HCT116 (cell line): ENCODE data around the gene ANGPT4. TPM values are rescaled to one million over a fixed set of nuclear protein-coding genes. Genes with fewer than 3 reads are reported as not detected.

ENCODE experiments used
- ATAC-seq: fragments of 200-7000 bp; cut with Tn5 transposase; 2 replicates; pipeline ENCODE4 v1.9.1; 2020; ENCODE audit warnings: mild to moderate bottlenecking, moderate library complexity
- BruUV-seq: library from RNA; stranded (reverse); fragments of 400-500 nt; replicated peaks from 2 replicates; lab custom pipeline; 2021; lab: Mats Ljungman, UMichigan
- CTCF ChIA-PET: fragments of 300-600 bp; sonication (Branson Sonifier 250); formaldehyde crosslinking; loops from one replicate; lab custom pipeline; 2021; ENCODE audit warnings: antibody characterized with exemption; lab: Charles Lee
- POLR2A ChIA-PET: fragments of 300-600, 350-600 bp; sonication (Branson Sonifier 250); formaldehyde crosslinking; loops from one replicate; lab custom pipeline; 2021; ENCODE audit warnings: antibody characterized with exemption; lab: Charles Lee
- RAD21 ChIA-PET, 2 experiments: fragments of 300-600 bp; sonication (Branson Sonifier 250); formaldehyde crosslinking; loops; one replicate each; lab custom pipeline; 2023; ENCODE audit warnings: low total read pairs in 2 of 2; ENCODE audit not compliant: uncharacterized antibody in 2 of 2, unreplicated experiment in 2 of 2, low non-redundant PET in 1 of 2; lab: Charles Lee
- DNase-seq: peaks from one replicate; pipeline ENCODE4 v3.0.0-alpha.2; 2010; ENCODE audit warnings: low read depth, low spot score
- H2AFZ ChIP-seq: fragments of 200-600 bp; shearing (Covaris generic), sonication (generic); 2 replicates; pipeline ENCODE4 v1.6.1; 2017; ENCODE audit warnings: low read depth, mixed run types, mixed read lengths, antibody characterized with exemption, low read length; ENCODE audit not compliant: poor library complexity, severe bottlenecking
- H3K27ac ChIP-seq: 2 replicates; pipeline ENCODE4 v1.5.1; 2012; ENCODE audit warnings: low read depth, low read length
- H3K27me3 ChIP-seq: fragments of 200-600 bp; sonication (generic); 2 replicates; pipeline ENCODE4 v1.6.1; 2016; ENCODE audit warnings: mixed run types, low read length, mixed read lengths; ENCODE audit not compliant: insufficient read depth
- H3K36me3 ChIP-seq, 2 experiments: fragments of 200-500 bp in 1 of 2; fragments of 200-600 bp in 1 of 2; sonication (Bioruptor generic) in 1 of 2; sonication (generic) in 1 of 2; 2 replicates each; pipeline versions ENCODE4 v1.5.1 to v1.6.1; 2014 to 2016; ENCODE audit warnings: low read length in 2 of 2, inconsistent platforms in 1 of 2, mixed read lengths in 1 of 2, mixed run types in 1 of 2; ENCODE audit not compliant: insufficient read depth in 2 of 2, control insufficient read depth in 1 of 2
- H3K4me1 ChIP-seq, 2 experiments: fragments of 200-600 bp in 1 of 2; sonication (generic) in 1 of 2; 2 replicates each; pipeline versions ENCODE4 v1.5.1 to v1.6.1; 2012 to 2017; ENCODE audit warnings: low read length in 2 of 2, inconsistent platforms in 1 of 2, mild to moderate bottlenecking in 1 of 2, mixed read lengths in 1 of 2, mixed run types in 1 of 2, moderate library complexity in 1 of 2; ENCODE audit not compliant: insufficient read depth in 2 of 2, control insufficient read depth in 1 of 2
- H3K4me2 ChIP-seq: fragments of 200-600 bp; sonication (generic); 2 replicates; pipeline ENCODE4 v1.6.1; 2017; ENCODE audit warnings: mixed run types, low read length, mixed read lengths
- H3K4me3 ChIP-seq, 2 experiments: fragments of 200-600 bp in 1 of 2; sonication (generic) in 1 of 2; replicated peaks in 1 of 2; 2 replicates each; pipeline ENCODE4 v1.5.1; 2011 to 2016; ENCODE audit warnings: low read length in 2 of 2, control low read depth in 1 of 2, low read depth in 1 of 2, mild to moderate bottlenecking in 1 of 2, mixed read lengths in 1 of 2, mixed run types in 1 of 2
- H3K79me2 ChIP-seq: fragments of 200-600 bp; sonication (generic); 2 replicates; pipeline ENCODE4 v1.6.1; 2017; ENCODE audit warnings: mild to moderate bottlenecking, mixed run types, low read length, moderate library complexity, mixed read lengths; ENCODE audit not compliant: insufficient read depth
- H3K9ac ChIP-seq: fragments of 200-600 bp; sonication (generic); 2 replicates; pipeline ENCODE4 v1.6.1; 2016; ENCODE audit warnings: low read length, mixed read lengths
- H3K9me2 ChIP-seq: fragments of 200-600 bp; sonication (generic), shearing (Covaris generic); 2 replicates; pipeline ENCODE4 v1.6.1; 2017; ENCODE audit warnings: mixed run types, mild to moderate bottlenecking, moderate library complexity; ENCODE audit not compliant: insufficient read depth
- H3K9me3 ChIP-seq, 2 experiments: fragments of 200-500 bp in 1 of 2; fragments of 200-600 bp in 1 of 2; sonication (Bioruptor generic) in 1 of 2; sonication (generic) in 1 of 2; 2 replicates each; pipeline ENCODE4 v1.6.1; 2014 to 2017; ENCODE audit warnings: low read length in 2 of 2, mixed read lengths in 2 of 2, inconsistent platforms in 1 of 2, low read depth in 1 of 2, mild to moderate bottlenecking in 1 of 2, mixed run types in 1 of 2, moderate library complexity in 1 of 2; ENCODE audit not compliant: control insufficient read depth in 1 of 2, insufficient read depth in 1 of 2
- H4K20me1 ChIP-seq: fragments of 200-600 bp; sonication (generic), shearing (Covaris generic); 2 replicates; pipeline ENCODE4 v1.6.1; 2017; ENCODE audit warnings: mixed run types, mild to moderate bottlenecking, moderate library complexity; ENCODE audit not compliant: insufficient read depth
- CBX3 ChIP-seq: IDR thresholded peaks from 2 replicates; pipeline ENCODE4 v1.6.1; 2012; ENCODE audit warnings: low read depth
- CTCF ChIP-seq, 3 experiments: fragments of 200-600 bp in 1 of 3; sonication (generic) in 1 of 3; IDR thresholded peaks in 2 of 3; conservative IDR thresholded peaks in 1 of 3; 2 replicates each; pipeline ENCODE4 v1.5.1; 2012 to 2017; ENCODE audit warnings: low read depth in 2 of 3, low read length in 2 of 3, antibody characterized with exemption in 1 of 3, borderline replicate concordance in 1 of 3, control low read depth in 1 of 3, mild to moderate bottlenecking in 1 of 3, mixed read lengths in 1 of 3, mixed run types in 1 of 3, moderate library complexity in 1 of 3; ENCODE audit not compliant: insufficient read depth in 1 of 3
- ELF1 ChIP-seq: IDR thresholded peaks from 2 replicates; pipeline ENCODE4 v1.6.1; 2012; ENCODE audit warnings: low read depth, borderline replicate concordance
- EZH2 ChIP-seq: fragments of 200-600 bp; sonication (generic); IDR thresholded peaks from 2 replicates; pipeline ENCODE4 v1.6.1; 2017; ENCODE audit warnings: antibody characterized with exemption, mixed run types
- EZH2phosphoT487 ChIP-seq: fragments of 200-600 bp; IDR thresholded peaks from 2 replicates; pipeline ENCODE4 v1.6.1; 2018; ENCODE audit warnings: antibody characterized with exemption, borderline replicate concordance
- FOSL1 ChIP-seq: IDR thresholded peaks from 2 replicates; pipeline ENCODE4 v1.6.1; 2012; ENCODE audit warnings: low read depth
- JUND ChIP-seq: IDR thresholded peaks from 2 replicates; pipeline ENCODE4 v1.6.1; 2012
- REST ChIP-seq: IDR thresholded peaks from 2 replicates; pipeline ENCODE4 v1.6.1; 2012; ENCODE audit warnings: low read depth
- SIN3A ChIP-seq: IDR thresholded peaks from 2 replicates; pipeline ENCODE4 v1.6.1; 2012; ENCODE audit warnings: low read depth
- SRF ChIP-seq: IDR thresholded peaks from 2 replicates; pipeline ENCODE4 v1.6.1; 2012; ENCODE audit warnings: low read depth
- TCF7L2 ChIP-seq: IDR thresholded peaks from 2 replicates; pipeline ENCODE4 v1.7.0; 2011; ENCODE audit warnings: borderline replicate concordance, inconsistent platforms; ENCODE audit not compliant: insufficient read depth, insufficient read length; ENCODE audit errors: extremely low read depth
- YY1 ChIP-seq: IDR thresholded peaks from 2 replicates; pipeline ENCODE4 v1.6.1; 2011; ENCODE audit warnings: low read length, low read depth, moderate library complexity, mild to moderate bottlenecking; ENCODE audit not compliant: insufficient replicate concordance; ENCODE audit errors: extremely low read depth
- ZFX ChIP-seq: fragments of 450-650 bp; IDR thresholded peaks from 2 replicates; pipeline ENCODE4 v1.6.1; 2017
- ZNF274 ChIP-seq: fragments of 200-500 bp; sonication (Bioruptor generic); IDR thresholded peaks from 2 replicates; pipeline ENCODE4 v1.6.1; 2014; ENCODE audit warnings: mild to moderate bottlenecking, low read depth, low read length, inconsistent platforms
- intact Hi-C: fragments of 100-400 bp; cut with micrococcal nuclease; formaldehyde crosslinking; loops from 2 replicates; pipeline ENCODE4 v1.10.0; 2022
- total RNA-seq: library from RNA; stranded (reverse); gene quantifications from one replicate; pipeline ENCODE4 v1.2.1, GENCODE V29; 2021; ENCODE audit not compliant: unreplicated experiment

Gene ANGPT4
- total RNA-seq, 1 experiment from 2014 or later = not detected

- Histone ChIP-seq H2AFZ (no peak overlapping the region), H3K4me1 (no peaks in the 10 kb centered on the region), H3K4me2 (no peak overlapping the region), H3K9ac (no peak overlapping the region), H3K27ac (no peak overlapping the region), H3K4me3 (no peak overlapping the region), H3K36me3 (no peaks in the 10 kb centered on the region), H3K27me3 (no peaks in the 10 kb centered on the region), H3K79me2 (no peaks in the 10 kb centered on the region), H3K9me2 (no peaks in the 10 kb centered on the region), H3K9me3 (no peaks in the 10 kb centered on the region), H4K20me1 (no peaks in the 10 kb centered on the region)
- CTCF ChIA-PET = interaction anchor here (0.9 kb wide), 1 partner anchor 8 kb away, joined by 3 read pairs; the partner anchor contains the start of gene FAM110A
- ATAC-seq = no peak
- TF ChIP-seq EZH2 (no peak), TCF7L2 (no peak), EZH2phosphoT487 (no peak), ELF1 (no peak)
- RAD21 ChIA-PET = no interaction called here
- intact Hi-C loops = no loop called here
- BruUV-seq = no TSS peak
- POLR2A ChIA-PET = interaction anchor here (0.7 kb wide), 1 partner anchor 8 kb away, joined by 3 read pairs; the partner anchor contains the start of gene FAM110A
- no peak for DNase-seq
Observed at GRCh38 chr20:824916-825315, 91.2 kb downstream of the ANGPT4 start.

GRCh38 chr20:824490-824889, 91.6 kb downstream of the ANGPT4 start:
- ChIA-PET CTCF (interaction anchor here (0.9 kb wide), 1 partner anchor 9 kb away, joined by 3 read pairs; the partner anchor contains the start of gene FAM110A), POLR2A (interaction anchor here (0.7 kb wide), 1 partner anchor 9 kb away, joined by 3 read pairs; the partner anchor contains the start of gene FAM110A)

More at GRCh38 chr20:824490-824889, 91.6 kb downstream of the ANGPT4 start:
- Histone ChIP-seq H2AFZ (no peak overlapping the region), H3K79me2 (no peaks in the 10 kb centered on the region), H3K4me3 (no peak overlapping the region), H3K9me2 (no peaks in the 10 kb centered on the region), H3K36me3 (no peaks in the 10 kb centered on the region), H3K9ac (no peak overlapping the region), H3K27ac (no peak overlapping the region), H3K4me1 (no peaks in the 10 kb centered on the region), H4K20me1 (no peaks in the 10 kb centered on the region), H3K27me3 (no peaks in the 10 kb centered on the region), H3K9me3 (no peaks in the 10 kb centered on the region), H3K4me2 (no peak overlapping the region)
- intact Hi-C loops = no loop called here
- TF ChIP-seq TCF7L2 (no peak), JUND (no peak), REST (no peak), SIN3A (no peak), SRF (no peak), ZNF274 (no peak), CBX3 (no peak), CTCF (IDR thresholded peaks at IDR 0.05 in 2 of 3, conservative IDR thresholded peaks at IDR 0.05 in 1 of 3; ENCODE audit: borderline replicate concordance in 1 of 3, insufficient read depth in 1 of 3, low read depth in 2 of 3, low read length in 2 of 3) (no peak), FOSL1 (no peak), YY1 (no peak), ZFX (no peak)
- no TSS peak for BruUV-seq
- ATAC-seq (no peak), DNase-seq (no peak)
- RAD21 ChIA-PET = no interaction called here
